ENCODE data around the gene LYZL6. TPM values are rescaled to one million over a fixed set of nuclear protein-coding genes. Genes with fewer than 3 reads are reported as not detected.

LYZL6 gene
- total RNA-seq, 1 donor from 2014 or later: not detected

GRCh38 chr17:35889241-35889640 lies 54.3 kb downstream of the LYZL6 start:
- intact Hi-C loops (cut with micrococcal nuclease): no loop called here

Other genes with a start within 250 kb of the LYZL6 start
- gene RASL10B, start 212.1 kb downstream of the LYZL6 start, total RNA-seq: 0.16 and 0.27 TPM in 2 replicates
- not detected in 2 replicates for gene GAS2L2, start 190.5 kb downstream of the LYZL6 start, total RNA-seq
- not detected in 2 replicates for gene C17orf50, start 182.8 kb downstream of the LYZL6 start, total RNA-seq
- gene MMP28, start 148.1 kb downstream of the LYZL6 start, total RNA-seq: not detected in 2 replicates
- gene TAF15, start 134.2 kb downstream of the LYZL6 start, total RNA-seq: 284 and 294 TPM in 2 replicates
- 0.20 and 0.45 TPM in 2 replicates for gene HEATR9, start 74.8 kb downstream of the LYZL6 start, total RNA-seq
- 46.4 and 48.3 TPM in 2 replicates for gene CCL5, start 63.4 kb downstream of the LYZL6 start, total RNA-seq
- gene RDM1, start 12.9 kb downstream of the LYZL6 start, total RNA-seq: 7.2 and 7.5 TPM in 2 replicates
- gene CCL16, start 37.8 kb upstream of the LYZL6 start, total RNA-seq: not detected in 2 replicates
- not detected in 2 replicates for gene CCL14, start 43.0 kb upstream of the LYZL6 start, total RNA-seq
- gene CCL15, start 57.8 kb upstream of the LYZL6 start, total RNA-seq: not detected in 2 replicates
- not detected in 2 replicates for gene CCL23, start 74.3 kb upstream of the LYZL6 start, total RNA-seq
- gene CCL18, start 120.6 kb upstream of the LYZL6 start, total RNA-seq: not detected in 2 replicates
- gene CCL3, start 146.4 kb upstream of the LYZL6 start, total RNA-seq: 9.2 and 10.1 TPM in 2 replicates
- gene CCL4, start 160.1 kb upstream of the LYZL6 start, total RNA-seq: 7.5 and 8.0 TPM in 2 replicates
- 8.8 and 9.8 TPM in 2 replicates for gene TBC1D3B, start 232.9 kb upstream of the LYZL6 start, total RNA-seq